ENCODE data around the gene S100A6. TPM values are rescaled to one million over a fixed set of nuclear protein-coding genes. Genes with fewer than 3 reads are reported as not detected.
"Not testable (repeated sequence)": the region's sequence is repeated elsewhere in the genome, so short reads cannot be mapped to it uniquely, and the experiment has no call there.

Gene S100A6
- total RNA-seq: 1,000 to 10,000 TPM in 1 of 8 experiments, 100 to 1,000 TPM in 2, 1 to 10 TPM in 4, under 1 TPM in 1; 0.49 to 2,482 (median 5.7) TPM

DNA sequence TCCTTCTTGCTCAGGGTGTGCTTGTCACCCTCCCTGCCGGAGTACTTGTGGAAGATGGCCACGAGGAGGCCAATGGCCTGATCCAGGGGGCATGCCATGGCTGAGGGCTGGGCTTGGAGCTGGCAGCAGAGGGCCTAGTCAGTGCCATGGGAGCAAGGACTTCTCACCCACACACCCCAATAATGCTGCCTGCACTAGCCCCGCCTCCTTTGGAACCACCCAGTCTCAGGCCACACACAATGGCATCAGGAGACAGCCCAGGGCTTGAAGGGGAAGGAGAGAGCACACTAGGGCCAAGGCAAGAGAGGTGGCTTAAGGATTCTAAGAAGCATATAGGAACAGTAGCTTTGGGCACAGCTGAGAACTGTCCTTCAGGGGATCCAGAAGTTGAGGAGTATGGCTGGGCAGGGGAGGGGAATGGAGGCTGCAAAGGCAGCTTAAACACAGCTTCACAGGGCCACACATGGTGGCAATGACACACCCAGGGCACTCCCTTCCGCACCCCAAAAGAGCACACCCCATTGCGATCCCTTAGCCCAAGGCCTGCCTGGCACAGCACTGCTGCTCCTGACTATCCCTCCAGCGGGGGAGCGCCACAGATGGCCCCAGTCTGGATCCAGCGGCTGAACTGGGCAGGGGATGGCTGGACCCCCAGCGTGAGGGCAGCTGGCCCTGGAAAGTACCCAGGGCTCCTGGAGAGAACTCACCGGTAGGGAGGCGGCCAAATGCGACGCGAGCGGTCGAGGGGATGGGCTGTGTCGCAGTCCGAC, at the start of gene S100A6:
S100A6 (minus strand) TSS at position 750 of the 770 bp plus-strand sequence; CDS start at position 98, 652 bp downstream.
- peaks cover 7 to 19% of the 10 kb centered on the region in 2 donors for H3K4me1 ChIP-seq (replicated peaks in 1 of 2)
- in situ Hi-C loops (cut with MboI; ENCODE audit: low pct_unique_long_range_greater_than_20kb in 2 of 9, low sequenced_read_pairs in 9 of 9, unreplicated experiment in 9 of 9): no loop called here
- WGBS, 10 experiments: 0 to 94% (median 53%) methylated on average over 1 to 13 of the region's 18 CpGs; no CpG with 5 or more reads in 5 of the 10 experiments
- peak in 2 of 8 experiments; percentile 5 for ATAC-seq (replicated peaks in 6 of 8)
- peak within 1 kb of the TSS in 2 of 5 donors; percentile 7 to 12 for H3K4me3 ChIP-seq
- H3K27ac ChIP-seq: no peak within 1 kb of the TSS

DNA sequence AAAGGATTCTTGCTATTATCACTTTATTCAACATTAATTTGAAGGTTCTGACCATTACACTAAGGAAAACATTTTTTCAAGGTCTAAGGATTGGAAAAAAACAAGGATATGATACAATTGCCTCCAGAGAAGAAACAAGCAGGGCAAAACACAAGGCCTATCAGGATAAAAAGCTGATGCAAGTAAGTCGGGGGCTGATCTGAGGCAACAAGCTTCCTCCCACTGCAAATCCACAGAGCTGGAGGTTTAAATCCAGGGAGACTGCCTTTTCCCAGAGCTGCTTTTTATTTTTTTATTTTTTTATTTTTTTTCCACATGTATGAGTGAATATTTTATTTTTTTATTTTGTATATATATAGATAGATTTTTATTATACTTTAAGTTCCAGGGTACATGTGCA, 49.2 kb upstream of the S100A6 start:
- 60 to 100% (median 92%) methylated on average over 1 of the region's 1 CpG; no CpG with 5 or more reads in 3 of the 10 experiments for WGBS, 10 experiments
- no peak for ATAC-seq (replicated peaks in 6 of 8)
- Histone ChIP-seq H3K4me3 (no peak overlapping the region), H3K27ac (no peak overlapping the region), H3K4me1 (replicated peaks in 1 of 2) (peaks cover 0 to 4% of the 10 kb centered on the region in 2 donors)
- in situ Hi-C loops (cut with MboI; ENCODE audit: low pct_unique_long_range_greater_than_20kb in 2 of 9, low sequenced_read_pairs in 9 of 9, unreplicated experiment in 9 of 9): no loop called here

DNA sequence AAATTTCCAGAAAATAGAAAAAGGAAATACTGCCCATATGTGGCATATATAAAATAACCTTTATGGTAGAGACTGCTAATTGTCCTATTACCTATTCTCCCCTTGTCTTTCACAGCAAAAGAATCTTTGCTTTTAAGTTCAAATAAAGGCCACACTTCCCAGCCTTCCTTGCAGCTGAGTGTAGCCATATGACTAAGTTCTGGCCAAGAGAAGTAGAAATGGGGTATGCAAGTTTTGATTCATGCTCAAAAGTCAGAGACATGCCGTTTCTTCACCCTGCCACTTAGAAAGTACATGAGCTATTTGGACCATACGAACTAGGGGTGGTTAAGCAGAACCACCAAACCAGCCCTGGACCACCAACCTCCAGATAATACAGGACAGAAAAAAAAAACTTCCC, 48.2 kb upstream of the S100A6 start:
- WGBS, 10 experiments: 7 to 96% (median 78%) methylated on average over 2 of the region's 2 CpGs; no CpG with 5 or more reads in 2 of the 10 experiments
- H3K4me3 ChIP-seq: no peak overlapping the region
- no peak for ATAC-seq (replicated peaks in 6 of 8)
- peaks cover 0 to 4% of the 10 kb centered on the region in 2 donors for H3K4me1 ChIP-seq (replicated peaks in 1 of 2)
- H3K27ac ChIP-seq: no peak overlapping the region
- in situ Hi-C loops (cut with MboI; ENCODE audit: low pct_unique_long_range_greater_than_20kb in 2 of 9, low sequenced_read_pairs in 9 of 9, unreplicated experiment in 9 of 9): no loop called here

DNA sequence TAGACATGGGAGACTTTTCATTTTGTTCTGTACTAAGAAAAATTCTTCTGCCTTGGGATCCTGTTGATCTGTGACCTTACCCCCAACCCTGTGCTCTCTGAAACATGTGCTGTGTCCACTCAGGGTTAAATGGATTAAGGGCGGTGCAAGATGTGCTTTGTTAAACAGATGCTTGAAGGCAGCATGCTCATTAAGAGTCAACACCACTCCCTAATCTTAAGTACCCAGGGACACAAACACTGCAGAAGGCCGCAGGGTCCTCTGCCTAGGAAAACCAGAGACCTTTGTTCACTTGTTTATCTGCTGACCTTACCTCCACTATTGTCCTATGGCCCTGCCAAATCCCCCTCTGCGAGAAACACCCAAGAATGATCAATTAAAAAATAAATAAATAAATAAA, 47.7 kb upstream of the S100A6 start:
- H3K27ac ChIP-seq; in situ Hi-C loops (cut with MboI; ENCODE audit: low pct_unique_long_range_greater_than_20kb in 2 of 9, low sequenced_read_pairs in 9 of 9, unreplicated experiment in 9 of 9); H3K4me3 ChIP-seq; H3K4me1 ChIP-seq (replicated peaks in 1 of 2); ATAC-seq (replicated peaks in 6 of 8): not testable (repeated sequence)
- 29 to 100% (median 76%) methylated on average over 1 to 2 of the region's 3 CpGs for WGBS, 10 experiments

DNA sequence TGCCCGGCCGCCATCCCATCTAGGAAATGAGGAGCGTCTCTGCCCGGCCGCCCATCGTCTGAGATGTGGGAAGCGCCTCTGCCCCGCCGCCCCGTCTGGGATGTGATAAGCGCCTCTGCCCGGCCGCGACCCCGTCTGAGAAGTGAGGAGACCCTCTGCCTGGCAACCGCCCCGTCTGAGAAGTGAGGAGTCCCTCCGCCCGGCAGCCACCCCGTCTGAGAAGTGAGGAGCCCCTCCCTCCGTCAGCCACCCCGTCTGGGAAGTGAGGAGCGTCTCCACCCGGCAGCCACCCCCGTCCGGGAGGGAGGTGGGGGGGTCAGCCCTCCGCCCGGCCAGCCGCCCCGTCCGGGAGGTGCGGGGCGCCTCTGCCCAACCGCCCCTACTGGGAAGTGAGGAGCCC, 47.0 kb upstream of the S100A6 start:
- H3K27ac ChIP-seq; H3K4me3 ChIP-seq; ATAC-seq (replicated peaks in 6 of 8); in situ Hi-C loops (cut with MboI; ENCODE audit: low pct_unique_long_range_greater_than_20kb in 2 of 9, low sequenced_read_pairs in 9 of 9, unreplicated experiment in 9 of 9); H3K4me1 ChIP-seq (replicated peaks in 1 of 2): not testable (repeated sequence)
- WGBS, 10 experiments: no CpG with 5 or more reads among the region's 34 CpGs

DNA sequence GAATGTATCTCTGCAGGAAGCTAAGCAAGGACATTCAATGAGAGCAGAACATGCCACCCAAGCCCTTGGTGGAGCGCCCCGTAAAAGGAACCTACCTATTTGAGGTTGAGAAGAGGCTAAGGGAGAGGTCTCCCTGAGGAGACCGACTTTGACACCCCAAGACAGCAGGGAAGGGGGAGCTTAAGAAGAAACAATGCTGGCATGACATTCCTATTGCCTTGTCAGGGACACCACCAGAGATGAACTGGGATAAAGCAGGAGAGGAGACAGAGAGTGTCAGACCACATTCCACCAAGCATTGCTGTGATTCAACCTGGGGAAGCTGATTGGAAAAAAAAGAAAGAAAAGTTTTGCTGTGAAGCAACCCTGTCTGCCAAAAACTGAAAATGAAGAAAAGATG, 43.1 kb upstream of the S100A6 start:
- H3K27ac ChIP-seq: no peak overlapping the region
- no peak overlapping the region for H3K4me3 ChIP-seq
- in situ Hi-C loops (cut with MboI; ENCODE audit: low pct_unique_long_range_greater_than_20kb in 2 of 9, low sequenced_read_pairs in 9 of 9, unreplicated experiment in 9 of 9): no loop called here
- WGBS, 10 experiments: 14 to 89% (median 75%) methylated on average over 1 to 3 of the region's 3 CpGs; no CpG with 5 or more reads in 2 of the 10 experiments
- H3K4me1 ChIP-seq (replicated peaks in 1 of 2): peaks cover 4 to 9% of the 10 kb centered on the region in 2 donors
- ATAC-seq (replicated peaks in 6 of 8): no peak

DNA sequence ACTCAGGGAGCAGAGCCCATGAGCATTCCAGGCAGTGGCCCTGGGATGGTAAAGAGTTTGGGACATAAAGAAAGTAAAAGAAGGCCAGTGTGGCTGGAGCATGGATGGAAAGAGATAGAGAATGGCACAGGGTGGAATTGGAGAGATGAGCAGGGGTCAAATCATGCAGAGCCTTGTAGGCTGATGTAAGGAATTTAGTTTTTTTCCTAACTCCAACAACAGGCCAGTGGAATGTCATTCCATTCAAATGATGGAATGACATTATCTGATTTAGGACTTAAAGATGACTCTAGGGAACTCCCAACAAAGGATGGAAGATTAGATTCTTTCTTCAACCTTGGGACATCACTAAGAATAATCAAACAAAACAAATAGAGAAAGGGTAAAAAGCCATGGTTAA, 42.7 kb upstream of the S100A6 start:
- Histone ChIP-seq H3K4me1 (replicated peaks in 1 of 2) (peaks cover under 1 to 9% of the 10 kb centered on the region in 2 donors), H3K4me3 (no peak overlapping the region), H3K27ac (no peak overlapping the region)
- ATAC-seq (replicated peaks in 6 of 8): peak in 4 of 8 experiments; percentile 26 to 49 (median 40)
- in situ Hi-C loops (cut with MboI; ENCODE audit: low pct_unique_long_range_greater_than_20kb in 2 of 9, low sequenced_read_pairs in 9 of 9, unreplicated experiment in 9 of 9): no loop called here

DNA sequence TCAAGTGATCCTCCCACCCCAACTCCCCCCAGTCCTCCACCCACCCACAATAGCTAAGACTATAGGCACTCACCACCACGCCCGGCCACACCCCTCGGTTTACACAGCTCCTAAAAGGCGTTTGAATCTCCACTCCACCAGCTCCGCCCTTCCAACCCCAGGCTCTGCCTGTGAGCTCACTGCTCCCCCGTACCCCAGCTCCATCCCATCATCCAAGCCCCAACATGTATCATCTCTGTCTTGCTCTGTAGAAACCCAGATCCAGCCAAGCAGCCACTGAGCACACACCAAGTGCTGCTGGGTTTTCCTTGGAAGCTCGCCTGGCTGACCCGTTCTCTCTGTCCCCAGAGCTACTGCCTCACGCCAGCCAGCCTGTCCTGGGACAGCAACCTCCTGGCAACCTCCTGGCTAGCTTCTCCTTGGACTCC, 41.8 kb upstream of the S100A6 start:
- 47 to 100% (median 79%) methylated on average over 1 to 8 of the region's 9 CpGs; no CpG with 5 or more reads in 6 of the 10 experiments for WGBS, 10 experiments

DNA sequence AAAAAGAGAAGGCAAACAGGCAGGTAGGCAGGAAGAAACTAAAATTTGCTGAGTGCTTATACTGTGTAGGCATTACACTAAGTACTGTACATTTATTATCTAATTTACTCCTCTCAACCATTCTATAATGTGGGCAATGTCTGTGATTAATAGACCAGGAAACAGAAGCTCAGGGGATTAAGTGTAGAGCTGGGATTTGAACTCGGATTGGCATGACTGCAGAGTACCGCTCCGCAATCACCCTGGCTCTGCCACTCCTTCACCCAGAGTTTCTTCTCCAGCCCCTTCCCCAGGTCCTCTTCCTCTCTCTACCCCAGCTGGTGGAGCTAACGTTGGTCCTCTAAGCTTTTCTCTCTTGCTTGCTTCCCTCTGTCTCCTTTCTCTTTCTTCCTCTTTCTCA, 41.3 kb upstream of the S100A6 start:
- no peak overlapping the region for H3K27ac ChIP-seq
- H3K4me3 ChIP-seq: no peak overlapping the region
- peaks cover 0 to 9% of the 10 kb centered on the region in 2 donors for H3K4me1 ChIP-seq (replicated peaks in 1 of 2)
- in situ Hi-C loops (cut with MboI; ENCODE audit: low pct_unique_long_range_greater_than_20kb in 2 of 9, low sequenced_read_pairs in 9 of 9, unreplicated experiment in 9 of 9): no loop called here
- 64 to 100% (median 82%) methylated on average over 1 to 4 of the region's 4 CpGs; no CpG with 5 or more reads in 3 of the 10 experiments for WGBS, 10 experiments
- no peak for ATAC-seq (replicated peaks in 6 of 8)

More for the DNA sequence above, 41.8 kb upstream of the S100A6 start:
- in situ Hi-C loops (cut with MboI; ENCODE audit: low pct_unique_long_range_greater_than_20kb in 2 of 9, low sequenced_read_pairs in 9 of 9, unreplicated experiment in 9 of 9): no loop called here
- Histone ChIP-seq H3K4me1 (replicated peaks in 1 of 2) (peaks cover 0 to 9% of the 10 kb centered on the region in 2 donors), H3K27ac (no peak overlapping the region), H3K4me3 (no peak overlapping the region)
- peak in 2 of 8 experiments; percentile 28 to 66 for ATAC-seq (replicated peaks in 6 of 8)

DNA sequence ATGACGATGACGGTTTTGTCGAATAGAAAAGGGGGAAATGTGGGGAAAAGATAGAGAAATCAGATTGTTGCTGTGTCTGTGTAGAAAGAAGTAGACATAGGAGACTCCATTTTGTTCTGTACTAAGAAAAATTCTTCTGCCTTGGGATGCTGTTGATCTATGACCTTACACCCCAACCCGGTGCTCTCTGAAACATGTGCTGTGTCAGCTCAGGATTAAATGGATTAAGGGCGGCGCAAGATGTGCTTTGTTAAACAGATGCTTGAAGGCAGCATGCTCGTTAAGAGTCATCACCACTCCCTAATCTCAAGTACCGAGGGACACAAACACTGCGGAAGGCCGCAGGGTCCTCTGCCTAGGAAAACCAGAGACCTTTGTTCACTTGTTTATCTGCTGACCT, 39.7 kb upstream of the S100A6 start:
- H3K4me1 ChIP-seq (replicated peaks in 1 of 2); H3K4me3 ChIP-seq; H3K27ac ChIP-seq; ATAC-seq (replicated peaks in 6 of 8); in situ Hi-C loops (cut with MboI; ENCODE audit: low pct_unique_long_range_greater_than_20kb in 2 of 9, low sequenced_read_pairs in 9 of 9, unreplicated experiment in 9 of 9): not testable (repeated sequence)
- 95 to 100% (median 100%) methylated on average over 1 to 7 of the region's 10 CpGs; no CpG with 5 or more reads in 7 of the 10 experiments for WGBS, 10 experiments

DNA sequence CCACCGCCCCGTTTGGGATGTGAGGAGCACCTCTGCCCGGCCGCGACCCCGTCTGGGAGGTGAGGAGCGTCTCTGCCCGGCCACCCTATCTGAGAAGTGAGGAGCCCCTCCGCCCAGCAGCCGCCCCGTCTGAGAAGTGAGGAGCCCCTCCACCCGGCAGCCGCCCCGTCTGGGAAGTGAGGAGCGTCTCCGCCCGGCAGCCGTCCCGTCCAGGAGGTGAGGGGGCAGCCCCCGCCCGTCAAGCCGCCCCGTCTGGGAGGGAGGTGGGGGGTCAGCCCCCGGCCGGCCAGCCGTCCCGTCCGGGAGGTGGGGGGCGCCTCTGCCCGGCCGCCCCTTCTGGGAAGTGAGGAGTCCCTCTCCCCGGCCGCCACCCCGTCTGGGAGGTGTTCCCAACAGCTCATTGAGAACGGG, 39.3 kb upstream of the S100A6 start:
- H3K4me3 ChIP-seq; H3K27ac ChIP-seq; in situ Hi-C loops (cut with MboI; ENCODE audit: low pct_unique_long_range_greater_than_20kb in 2 of 9, low sequenced_read_pairs in 9 of 9, unreplicated experiment in 9 of 9); ATAC-seq (replicated peaks in 6 of 8); H3K4me1 ChIP-seq (replicated peaks in 1 of 2): not testable (repeated sequence)
- 80 to 100% methylated on average over 1 to 2 of the region's 35 CpGs; no CpG with 5 or more reads in 8 of the 10 experiments for WGBS, 10 experiments

DNA sequence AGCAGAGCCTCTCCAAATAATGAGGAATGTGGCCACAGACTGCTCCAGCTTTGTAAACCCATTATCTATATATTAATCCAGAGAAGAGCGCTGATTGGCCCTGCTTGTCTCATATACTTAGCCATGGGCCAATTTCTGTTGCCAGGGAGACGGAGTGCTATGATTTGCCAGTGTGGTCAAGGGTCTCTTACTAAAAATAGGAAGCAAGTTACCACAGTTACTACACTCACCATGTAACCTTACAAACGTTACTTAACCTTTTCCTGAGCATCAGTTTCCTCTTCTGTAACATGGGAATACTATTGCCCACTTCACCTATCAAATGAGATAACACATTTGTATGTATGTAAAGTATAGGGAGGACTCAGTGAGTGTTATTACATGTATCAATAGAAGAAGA, 37.6 kb upstream of the S100A6 start:
- H3K4me1 ChIP-seq (replicated peaks in 1 of 2): peaks cover 2 to 8% of the 10 kb centered on the region in 2 donors
- in situ Hi-C loops (cut with MboI; ENCODE audit: low pct_unique_long_range_greater_than_20kb in 2 of 9, low sequenced_read_pairs in 9 of 9, unreplicated experiment in 9 of 9): no loop called here
- WGBS, 10 experiments: 89 to 100% (median 96%) methylated on average over 1 to 3 of the region's 3 CpGs; no CpG with 5 or more reads in 3 of the 10 experiments
- no peak for ATAC-seq (replicated peaks in 6 of 8)
- no peak overlapping the region for H3K27ac ChIP-seq
- H3K4me3 ChIP-seq: no peak overlapping the region

DNA sequence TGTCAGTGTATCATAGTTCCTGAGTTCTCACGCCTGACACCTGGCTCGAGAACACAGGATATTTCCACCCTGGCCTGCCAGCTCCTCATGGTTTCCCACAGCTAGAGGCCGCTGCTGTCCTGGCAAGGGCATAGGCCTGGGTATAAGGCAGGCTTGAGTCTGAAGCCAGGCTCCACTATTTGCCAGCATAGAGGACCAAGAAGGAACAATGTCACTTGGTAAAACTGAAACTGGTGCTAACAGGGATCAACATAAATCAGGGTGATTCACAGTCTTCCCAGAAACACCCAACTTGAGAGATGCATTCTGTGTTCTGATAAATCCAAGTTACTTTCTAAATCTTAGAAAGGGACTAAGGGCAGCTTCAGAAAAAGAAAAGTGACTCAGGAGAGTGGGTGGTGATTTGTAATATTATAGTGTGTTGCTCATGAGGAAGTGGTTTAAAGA, 36.8 kb upstream of the S100A6 start:
- 0 to 50% (median 33%) methylated on average over 1 to 3 of the region's 3 CpGs; no CpG with 5 or more reads in 5 of the 10 experiments for WGBS, 10 experiments
- ATAC-seq (replicated peaks in 6 of 8): peak; percentile 53 to 85 (median 78)
- no peak overlapping the region for H3K27ac ChIP-seq
- peaks cover 2 to 11% of the 10 kb centered on the region in 2 donors for H3K4me1 ChIP-seq (replicated peaks in 1 of 2)
- no peak overlapping the region for H3K4me3 ChIP-seq
- in situ Hi-C loops (cut with MboI; ENCODE audit: low pct_unique_long_range_greater_than_20kb in 2 of 9, low sequenced_read_pairs in 9 of 9, unreplicated experiment in 9 of 9): no loop called here
